ENCODE measurements around the gene FLNB. TPM values are rescaled to one million over a fixed set of nuclear protein-coding genes. Genes with fewer than 3 reads are reported as not detected.

The FLNB gene
- total RNA-seq, 1 donor from 2014 or later, result 521 TPM

DNA sequence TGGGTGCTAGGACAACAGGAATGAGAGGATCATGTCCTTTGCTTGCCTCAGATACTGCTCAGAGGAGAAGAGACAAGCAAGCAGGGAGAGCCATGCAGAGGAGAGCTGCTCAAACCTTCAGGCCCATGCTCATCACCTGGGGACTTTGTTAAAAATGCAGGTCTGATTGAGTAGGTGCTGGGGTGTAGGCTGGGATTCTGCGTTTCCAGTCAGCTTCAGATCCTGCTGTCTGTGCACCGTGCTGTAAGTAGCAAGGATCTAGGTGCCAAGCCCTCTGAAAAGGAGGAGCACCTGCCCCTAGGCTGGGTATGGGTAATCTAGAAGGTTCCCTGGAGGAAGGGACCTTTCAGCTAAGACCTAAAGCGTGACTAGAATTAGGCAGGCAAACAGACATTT is 7.3 kb downstream of the FLNB start:
- H3K9ac ChIP-seq (ENCODE audit: low read length), result no peak overlapping the region
- H3K4me3 ChIP-seq (ENCODE audit: insufficient read depth, low read depth, low read length), result no peak overlapping the region
- H3K27ac Mint-ChIP-seq (ENCODE audit: unreplicated experiment), result peak overlapping the region; percentile 34
- H3K27ac ChIP-seq (ENCODE audit: low read depth, low read length), result no peak overlapping the region
- FAIRE-seq (no peak), DNase-seq (ENCODE audit: low read depth) (no peak)
- peak overlapping the region; percentile 2 for H3K4me3 Mint-ChIP-seq (ENCODE audit: unreplicated experiment)
- no peaks in the 10 kb centered on the region for H3K27me3 Mint-ChIP-seq (ENCODE audit: low read depth, unreplicated experiment)
- H3K36me3 Mint-ChIP-seq (ENCODE audit: low read depth, unreplicated experiment), result peaks cover 5% of the 10 kb centered on the region
- peaks cover 99% of the 10 kb centered on the region for H3K79me2 ChIP-seq (ENCODE audit: insufficient read depth, low read length)
- H3K36me3 ChIP-seq (ENCODE audit: insufficient read depth, low read length), result no peaks in the 10 kb centered on the region
- H3K9me3 Mint-ChIP-seq (ENCODE audit: unreplicated experiment), result no peaks in the 10 kb centered on the region
- no peak overlapping the region for H2AFZ ChIP-seq (ENCODE audit: low read depth, low read length)
- TF ChIP-seq EZH2 (IDR thresholded peaks at IDR 0.05; ENCODE audit: insufficient read depth, low read length), result no peak
- TF ChIP-seq, protein P1, sequence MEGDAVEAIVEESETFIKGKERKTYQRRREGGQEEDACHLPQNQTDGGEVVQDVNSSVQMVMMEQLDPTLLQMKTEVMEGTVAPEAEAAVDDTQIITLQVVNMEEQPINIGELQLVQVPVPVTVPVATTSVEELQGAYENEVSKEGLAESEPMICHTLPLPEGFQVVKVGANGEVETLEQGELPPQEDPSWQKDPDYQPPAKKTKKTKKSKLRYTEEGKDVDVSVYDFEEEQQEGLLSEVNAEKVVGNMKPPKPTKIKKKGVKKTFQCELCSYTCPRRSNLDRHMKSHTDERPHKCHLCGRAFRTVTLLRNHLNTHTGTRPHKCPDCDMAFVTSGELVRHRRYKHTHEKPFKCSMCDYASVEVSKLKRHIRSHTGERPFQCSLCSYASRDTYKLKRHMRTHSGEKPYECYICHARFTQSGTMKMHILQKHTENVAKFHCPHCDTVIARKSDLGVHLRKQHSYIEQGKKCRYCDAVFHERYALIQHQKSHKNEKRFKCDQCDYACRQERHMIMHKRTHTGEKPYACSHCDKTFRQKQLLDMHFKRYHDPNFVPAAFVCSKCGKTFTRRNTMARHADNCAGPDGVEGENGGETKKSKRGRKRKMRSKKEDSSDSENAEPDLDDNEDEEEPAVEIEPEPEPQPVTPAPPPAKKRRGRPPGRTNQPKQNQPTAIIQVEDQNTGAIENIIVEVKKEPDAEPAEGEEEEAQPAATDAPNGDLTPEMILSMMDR (IDR thresholded peaks at IDR 0.05; ENCODE audit: insufficient read depth, low read depth, low read length), result no peak
- no peaks in the 10 kb centered on the region for H3K9me3 ChIP-seq (ENCODE audit: insufficient read depth, low read depth, low read length)
- H3K4me1 Mint-ChIP-seq (ENCODE audit: low read depth, unreplicated experiment), result peaks cover 63% of the 10 kb centered on the region
- no peaks in the 10 kb centered on the region for H3K27me3 ChIP-seq (ENCODE audit: insufficient read depth, low read length)
- H3K4me2 ChIP-seq (ENCODE audit: low read length), result no peak overlapping the region
- H3K4me1 ChIP-seq (ENCODE audit: insufficient read depth, low read length), result peaks cover 38% of the 10 kb centered on the region
- peaks cover 93% of the 10 kb centered on the region for H4K20me1 ChIP-seq (ENCODE audit: insufficient read depth, low read length)

DNA sequence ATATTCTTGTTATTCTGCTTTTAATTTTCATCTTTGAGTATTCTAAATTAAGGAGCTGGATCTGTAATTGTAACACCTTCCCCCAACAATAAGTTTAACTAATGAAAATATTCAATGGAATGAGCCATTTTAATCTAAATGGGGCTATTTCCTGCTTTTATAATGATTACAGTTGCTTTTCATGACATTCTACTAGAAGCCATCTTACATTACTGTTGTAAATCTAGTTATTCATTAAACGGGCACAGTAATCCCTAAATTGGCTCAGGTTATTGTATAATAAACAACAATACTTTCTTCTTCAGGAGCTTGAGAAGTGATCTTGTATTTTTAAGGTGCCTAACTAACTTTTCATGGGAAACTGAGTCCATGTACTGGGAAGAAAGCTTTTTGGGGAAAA is 8.5 kb downstream of the FLNB start:
- no peak overlapping the region for H3K4me2 ChIP-seq (ENCODE audit: low read length)
- H3K36me3 ChIP-seq (ENCODE audit: insufficient read depth, low read length), result no peaks in the 10 kb centered on the region
- Mint-ChIP-seq H3K27ac (ENCODE audit: unreplicated experiment) (no peak overlapping the region), H3K4me1 (ENCODE audit: low read depth, unreplicated experiment) (peaks cover 67% of the 10 kb centered on the region), H3K9me3 (ENCODE audit: unreplicated experiment) (no peaks in the 10 kb centered on the region), H3K36me3 (ENCODE audit: low read depth, unreplicated experiment) (peaks cover 5% of the 10 kb centered on the region), H3K4me3 (ENCODE audit: unreplicated experiment) (no peak overlapping the region), H3K27me3 (ENCODE audit: low read depth, unreplicated experiment) (no peaks in the 10 kb centered on the region)
- DNase-seq (ENCODE audit: low read depth) (no peak), FAIRE-seq (no peak)
- H3K79me2 ChIP-seq (ENCODE audit: insufficient read depth, low read length), result peaks cover 99% of the 10 kb centered on the region
- H2AFZ ChIP-seq (ENCODE audit: low read depth, low read length), result no peak overlapping the region
- H3K27me3 ChIP-seq (ENCODE audit: insufficient read depth, low read length), result no peaks in the 10 kb centered on the region
- H3K27ac ChIP-seq (ENCODE audit: low read depth, low read length), result no peak overlapping the region
- no peak for TF ChIP-seq EZH2 (IDR thresholded peaks at IDR 0.05; ENCODE audit: insufficient read depth, low read length)
- TF ChIP-seq, protein P1 (IDR thresholded peaks at IDR 0.05; ENCODE audit: insufficient read depth, low read depth, low read length), result no peak
- peaks cover 93% of the 10 kb centered on the region for H4K20me1 ChIP-seq (ENCODE audit: insufficient read depth, low read length)
- no peaks in the 10 kb centered on the region for H3K9me3 ChIP-seq (ENCODE audit: insufficient read depth, low read depth, low read length)
- peaks cover 37% of the 10 kb centered on the region for H3K4me1 ChIP-seq (ENCODE audit: insufficient read depth, low read length)
- H3K4me3 ChIP-seq (ENCODE audit: insufficient read depth, low read depth, low read length), result no peak overlapping the region
- no peak overlapping the region for H3K9ac ChIP-seq (ENCODE audit: low read length)

DNA sequence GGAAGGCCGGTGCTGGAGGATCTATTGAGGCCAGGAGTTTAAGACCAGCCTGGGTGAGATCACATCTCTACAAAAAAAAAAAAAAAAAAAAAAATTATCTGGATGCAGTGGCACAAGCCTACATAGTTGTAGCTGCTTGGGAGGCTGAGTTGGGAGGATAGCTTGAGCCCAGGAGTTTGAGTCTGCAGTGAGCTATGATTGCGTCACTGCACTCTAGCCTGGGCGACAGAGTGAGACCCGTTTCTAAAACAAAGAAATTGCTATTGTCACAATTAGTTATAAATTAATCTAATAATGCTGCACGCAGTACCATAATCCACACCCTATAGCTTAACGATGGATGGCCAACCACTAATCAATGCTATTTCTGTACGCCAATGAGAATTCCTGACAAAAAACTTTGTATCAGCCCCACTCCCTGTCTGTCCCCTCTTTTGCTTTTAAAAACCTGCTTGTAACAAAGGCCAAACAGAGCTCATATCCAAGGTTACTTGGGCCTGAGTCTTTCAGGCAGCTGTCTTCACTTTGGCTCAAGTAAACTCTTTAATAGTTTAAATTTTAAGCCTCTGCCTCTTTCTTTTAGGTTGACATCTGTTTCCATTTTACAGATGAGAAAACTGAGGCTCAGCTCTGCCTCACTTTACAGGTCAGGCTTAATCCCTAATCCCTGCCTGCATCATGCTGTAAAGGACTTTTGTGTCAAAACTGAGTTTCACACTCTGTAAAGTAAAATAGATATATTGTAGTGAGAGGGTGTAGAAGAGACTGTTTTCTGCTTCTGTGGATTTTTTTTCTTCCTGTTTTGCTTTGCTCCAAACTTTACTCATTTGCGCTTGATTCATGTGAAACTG is 10.9 kb downstream of the FLNB start:
- peaks cover 93% of the 10 kb centered on the region for H4K20me1 ChIP-seq (ENCODE audit: insufficient read depth, low read length)
- no peak overlapping the region for H3K4me3 ChIP-seq (ENCODE audit: insufficient read depth, low read depth, low read length)
- H3K4me2 ChIP-seq (ENCODE audit: low read length), result no peak overlapping the region
- H3K9me3 ChIP-seq (ENCODE audit: insufficient read depth, low read depth, low read length), result no peaks in the 10 kb centered on the region
- peak overlapping the region; percentile 90 for H3K27ac Mint-ChIP-seq (ENCODE audit: unreplicated experiment)
- peaks cover 17% of the 10 kb centered on the region for H3K4me1 ChIP-seq (ENCODE audit: insufficient read depth, low read length)
- FAIRE-seq (no peak), DNase-seq (ENCODE audit: low read depth) (no peak)
- H3K9me3 Mint-ChIP-seq (ENCODE audit: unreplicated experiment), result no peaks in the 10 kb centered on the region
- peaks cover 68% of the 10 kb centered on the region for H3K4me1 Mint-ChIP-seq (ENCODE audit: low read depth, unreplicated experiment)
- H3K9ac ChIP-seq (ENCODE audit: low read length), result no peak overlapping the region
- peaks cover 99% of the 10 kb centered on the region for H3K79me2 ChIP-seq (ENCODE audit: insufficient read depth, low read length)
- no peak overlapping the region for H2AFZ ChIP-seq (ENCODE audit: low read depth, low read length)
- no peak for TF ChIP-seq EZH2 (IDR thresholded peaks at IDR 0.05; ENCODE audit: insufficient read depth, low read length)
- peak overlapping the region; percentile 8 for H3K4me3 Mint-ChIP-seq (ENCODE audit: unreplicated experiment)
- no peaks in the 10 kb centered on the region for H3K36me3 ChIP-seq (ENCODE audit: insufficient read depth, low read length)
- no peak overlapping the region for H3K27ac ChIP-seq (ENCODE audit: low read depth, low read length)
- peaks cover 2% of the 10 kb centered on the region for H3K36me3 Mint-ChIP-seq (ENCODE audit: low read depth, unreplicated experiment)
- H3K27me3 ChIP-seq (ENCODE audit: insufficient read depth, low read length), result no peaks in the 10 kb centered on the region
- no peaks in the 10 kb centered on the region for H3K27me3 Mint-ChIP-seq (ENCODE audit: low read depth, unreplicated experiment)
